ENCODE measurements around the gene GNAT2. TPM values are rescaled to one million over a fixed set of nuclear protein-coding genes. Genes with fewer than 3 reads are reported as not detected.
A peak's percentile ranks its signal among the peaks of the same experiment; 100 is the strongest.

The GNAT2 gene
- total RNA-seq, 1 donor from 2014 or later = not detected

DNA sequence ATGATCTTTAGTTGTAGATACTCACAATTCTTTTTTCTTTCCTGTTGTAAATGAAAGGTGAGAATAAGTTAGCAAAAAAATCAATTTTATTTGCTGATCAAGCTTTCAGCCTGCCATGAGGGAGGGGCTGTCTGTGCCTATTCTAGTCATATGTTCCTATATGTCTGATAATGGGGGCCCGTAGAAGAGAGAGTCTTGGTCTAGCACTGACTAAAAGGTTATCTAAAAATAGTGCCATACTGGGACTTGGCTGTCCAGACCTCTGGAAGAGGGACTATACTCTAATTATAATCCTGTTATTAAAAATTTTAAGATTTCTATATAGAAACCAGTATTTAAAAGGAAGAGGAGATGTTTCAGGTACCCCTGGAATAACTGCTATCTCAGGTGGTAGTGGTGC is 52.4 kb downstream of the GNAT2 start:
- TF ChIP-seq, protein P1, sequence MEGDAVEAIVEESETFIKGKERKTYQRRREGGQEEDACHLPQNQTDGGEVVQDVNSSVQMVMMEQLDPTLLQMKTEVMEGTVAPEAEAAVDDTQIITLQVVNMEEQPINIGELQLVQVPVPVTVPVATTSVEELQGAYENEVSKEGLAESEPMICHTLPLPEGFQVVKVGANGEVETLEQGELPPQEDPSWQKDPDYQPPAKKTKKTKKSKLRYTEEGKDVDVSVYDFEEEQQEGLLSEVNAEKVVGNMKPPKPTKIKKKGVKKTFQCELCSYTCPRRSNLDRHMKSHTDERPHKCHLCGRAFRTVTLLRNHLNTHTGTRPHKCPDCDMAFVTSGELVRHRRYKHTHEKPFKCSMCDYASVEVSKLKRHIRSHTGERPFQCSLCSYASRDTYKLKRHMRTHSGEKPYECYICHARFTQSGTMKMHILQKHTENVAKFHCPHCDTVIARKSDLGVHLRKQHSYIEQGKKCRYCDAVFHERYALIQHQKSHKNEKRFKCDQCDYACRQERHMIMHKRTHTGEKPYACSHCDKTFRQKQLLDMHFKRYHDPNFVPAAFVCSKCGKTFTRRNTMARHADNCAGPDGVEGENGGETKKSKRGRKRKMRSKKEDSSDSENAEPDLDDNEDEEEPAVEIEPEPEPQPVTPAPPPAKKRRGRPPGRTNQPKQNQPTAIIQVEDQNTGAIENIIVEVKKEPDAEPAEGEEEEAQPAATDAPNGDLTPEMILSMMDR (IDR thresholded peaks at IDR 0.05) = no peak
- no peak overlapping the region for H3K27ac Mint-ChIP-seq (ENCODE audit: unreplicated experiment)

DNA sequence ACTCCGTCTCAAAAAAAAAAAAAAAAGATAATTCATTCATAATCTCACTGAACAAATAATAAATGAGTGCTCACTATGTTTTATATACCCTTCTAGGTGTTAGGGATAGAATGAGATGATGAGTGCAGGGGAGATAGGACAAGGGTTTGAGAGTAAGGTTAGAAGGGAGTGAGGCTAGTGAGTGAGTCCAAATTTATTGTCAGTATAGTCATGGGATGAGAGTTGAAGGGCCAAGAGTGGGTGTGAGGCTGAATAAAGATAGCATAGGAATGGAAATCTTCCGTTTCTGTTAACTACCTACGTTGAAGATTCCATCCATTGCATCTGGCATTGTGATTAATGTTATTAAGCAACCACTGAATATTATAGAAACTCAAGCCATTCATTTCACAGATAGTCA is 54.2 kb downstream of the GNAT2 start:
- no peak for DNase-seq (ENCODE audit: low spot score)
- no peaks in the 10 kb centered on the region for H3K27me3 Mint-ChIP-seq (ENCODE audit: low read depth)
- H3K4me1 Mint-ChIP-seq (ENCODE audit: low read depth) = peaks cover 44% of the 10 kb centered on the region
- peak overlapping the region; percentile 13 for H3K27ac Mint-ChIP-seq (ENCODE audit: unreplicated experiment)
- no peaks in the 10 kb centered on the region for H3K9me3 Mint-ChIP-seq (ENCODE audit: low read depth)
- no peak overlapping the region for H3K4me3 Mint-ChIP-seq (ENCODE audit: unreplicated experiment)
- TF ChIP-seq, protein P1 (IDR thresholded peaks at IDR 0.05) = no peak
- H3K36me3 Mint-ChIP-seq (ENCODE audit: low read depth) = no peaks in the 10 kb centered on the region

More for the DNA sequence above, 52.4 kb downstream of the GNAT2 start:
- no peak for DNase-seq (ENCODE audit: low spot score)
- Mint-ChIP-seq H3K27me3 (ENCODE audit: low read depth) (no peaks in the 10 kb centered on the region), H3K9me3 (ENCODE audit: low read depth) (no peaks in the 10 kb centered on the region), H3K4me1 (ENCODE audit: low read depth) (peaks cover 39% of the 10 kb centered on the region), H3K4me3 (ENCODE audit: unreplicated experiment) (no peak overlapping the region), H3K36me3 (ENCODE audit: low read depth) (no peaks in the 10 kb centered on the region)

DNA sequence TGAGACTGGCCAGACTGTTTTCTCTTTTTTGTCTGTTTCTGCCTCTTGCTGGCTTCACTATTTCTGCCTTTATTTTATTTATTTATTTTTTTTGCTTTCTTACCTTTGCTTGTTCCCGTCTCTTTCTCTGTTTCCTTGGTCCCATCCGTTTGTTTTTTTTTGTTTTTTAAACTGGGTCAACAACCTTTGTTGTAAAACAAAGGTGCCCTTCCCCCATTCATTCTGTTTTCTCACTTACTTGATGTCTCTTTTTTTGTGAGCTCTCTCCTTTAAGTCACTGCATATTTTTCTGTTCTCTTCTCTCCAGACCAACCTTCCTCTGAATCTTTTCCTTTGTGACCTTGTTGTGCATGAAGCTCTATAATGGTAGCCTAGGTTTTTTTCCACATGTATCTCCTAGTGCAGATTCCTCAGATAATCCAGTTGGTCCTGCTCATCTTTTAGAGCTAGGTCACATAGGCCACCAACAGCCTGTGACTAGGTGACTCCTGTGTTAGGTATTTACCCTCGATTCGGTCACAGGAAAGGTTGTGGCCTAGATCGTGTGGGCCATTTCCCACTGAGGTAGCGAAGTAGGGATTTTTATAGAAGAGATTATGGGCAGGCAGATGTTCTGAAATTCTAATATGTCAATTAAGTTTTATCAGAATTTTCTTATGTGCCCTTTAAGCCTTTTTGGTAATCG is 55.1 kb downstream of the GNAT2 start:
- H3K4me1 Mint-ChIP-seq (ENCODE audit: low read depth) = peaks cover 49% of the 10 kb centered on the region
- H3K9me3 Mint-ChIP-seq (ENCODE audit: low read depth) = no peaks in the 10 kb centered on the region
- H3K27me3 Mint-ChIP-seq (ENCODE audit: low read depth) = no peaks in the 10 kb centered on the region
- no peak for DNase-seq (ENCODE audit: low spot score)
- TF ChIP-seq, protein P1 (IDR thresholded peaks at IDR 0.05) = no peak
- H3K4me3 Mint-ChIP-seq (ENCODE audit: unreplicated experiment) = no peak overlapping the region
- H3K27ac Mint-ChIP-seq (ENCODE audit: unreplicated experiment) = peak overlapping the region; percentile 0
- H3K36me3 Mint-ChIP-seq (ENCODE audit: low read depth) = no peaks in the 10 kb centered on the region

DNA sequence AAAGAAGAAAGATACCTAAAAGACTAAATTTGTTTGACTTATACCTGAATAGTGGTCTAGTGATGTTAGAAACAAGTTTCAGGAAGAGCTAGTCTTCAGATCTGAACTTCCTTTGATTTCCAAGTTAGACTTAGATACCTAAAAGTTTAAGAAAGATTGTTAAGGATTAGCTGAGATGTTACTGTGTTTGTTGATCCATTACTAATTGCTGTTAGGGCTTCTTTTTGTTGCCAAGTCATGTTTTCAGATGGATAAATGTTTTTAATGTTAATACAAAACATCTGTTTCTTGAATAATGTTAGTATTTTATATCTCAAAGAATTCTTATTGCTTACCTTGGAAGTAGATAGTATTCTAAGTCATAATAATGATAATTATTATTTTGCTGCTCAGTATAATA is 59.4 kb downstream of the GNAT2 start:
- no peak overlapping the region for H3K27ac Mint-ChIP-seq (ENCODE audit: unreplicated experiment)
- no peak overlapping the region for H3K4me3 Mint-ChIP-seq (ENCODE audit: unreplicated experiment)
- DNase-seq (ENCODE audit: low spot score) = no peak

DNA sequence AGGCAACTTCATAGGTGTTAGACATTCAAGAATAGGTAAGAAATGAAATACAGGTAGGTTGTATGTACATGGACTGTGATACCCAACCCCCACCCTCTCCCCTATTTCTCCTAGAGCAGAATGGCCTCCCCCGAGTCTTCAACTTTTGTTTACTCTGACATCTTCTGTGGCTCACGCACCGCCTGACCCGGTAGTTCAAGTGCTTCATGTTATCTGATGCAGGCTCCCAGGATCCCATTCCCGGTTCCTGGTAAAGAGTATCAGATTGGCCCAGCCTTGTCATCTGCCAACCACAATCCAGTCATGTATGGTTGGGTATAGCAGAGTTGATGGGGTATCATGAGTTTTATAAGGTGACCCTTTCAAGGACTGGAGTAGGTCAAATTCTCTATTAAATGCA is 61.9 kb downstream of the GNAT2 start:
- H3K9me3 Mint-ChIP-seq (ENCODE audit: low read depth) = no peaks in the 10 kb centered on the region
- no peak for DNase-seq (ENCODE audit: low spot score)
- no peaks in the 10 kb centered on the region for H3K27me3 Mint-ChIP-seq (ENCODE audit: low read depth)
- no peak overlapping the region for H3K4me3 Mint-ChIP-seq (ENCODE audit: unreplicated experiment)
- peak overlapping the region; percentile 4 for H3K27ac Mint-ChIP-seq (ENCODE audit: unreplicated experiment)
- peaks cover 2% of the 10 kb centered on the region for H3K36me3 Mint-ChIP-seq (ENCODE audit: low read depth)
- TF ChIP-seq, protein P1 (IDR thresholded peaks at IDR 0.05) = no peak
- H3K4me1 Mint-ChIP-seq (ENCODE audit: low read depth) = peaks cover 22% of the 10 kb centered on the region

More for the DNA sequence above, 59.4 kb downstream of the GNAT2 start:
- H3K9me3 Mint-ChIP-seq (ENCODE audit: low read depth) = no peaks in the 10 kb centered on the region
- no peaks in the 10 kb centered on the region for H3K27me3 Mint-ChIP-seq (ENCODE audit: low read depth)
- peaks cover 2% of the 10 kb centered on the region for H3K36me3 Mint-ChIP-seq (ENCODE audit: low read depth)
- TF ChIP-seq, protein P1 (IDR thresholded peaks at IDR 0.05) = no peak
- peaks cover 36% of the 10 kb centered on the region for H3K4me1 Mint-ChIP-seq (ENCODE audit: low read depth)

Measured in chondrocyte (in vitro differentiated cells).